GM23248 (cell line): ENCODE data around the gene C5orf22.

Experiments
- EZH2 ChIP-seq: fragments of 200-600 bp; sonication (generic); IDR thresholded peaks from 2 replicates; pipeline ENCODE4 v1.6.1; 2018; ENCODE audit warnings: antibody characterized with exemption, mild to moderate bottlenecking; ENCODE audit not compliant: insufficient read depth, poor library complexity, severe bottlenecking
- EZH2phosphoT487 ChIP-seq: fragments of 200-600 bp; sonication (generic); IDR thresholded peaks from 2 replicates; pipeline ENCODE4 v1.6.1; 2018; ENCODE audit warnings: antibody characterized with exemption, moderate library complexity, mild to moderate bottlenecking, low read depth; ENCODE audit not compliant: insufficient read depth

- TF ChIP-seq EZH2, result no peak
- TF ChIP-seq EZH2phosphoT487, result no peak
These were observed 53.2 kb downstream of the C5orf22 start for GRCh38 chr5:31585166-31585894.
